ENCODE data around the gene SHKBP1.
"Not testable (repeated sequence)": the region's sequence is repeated elsewhere in the genome, so short reads cannot be mapped to it uniquely, and the experiment has no call there.

Gene SHKBP1

GRCh38 chr19:40539070-40539469 is 37.6 kb upstream of the SHKBP1 start:
- ATAC-seq, result peak; percentile 31; the same call in 1 of the 3 replicates

GRCh38 chr19:40542202-40542859 is 34.3 kb upstream of the SHKBP1 start:
- no peak for TF ChIP-seq CREB5 (CRISPR knock-in tag; IDR thresholded peaks at IDR 0.05; ENCODE audit: low read depth)
- TF ChIP-seq TCF4 (CRISPR knock-in tag; IDR thresholded peaks at IDR 0.05; ENCODE audit: borderline replicate concordance), result peak; percentile 18; the same call in 1 of the 2 replicates
- TF ChIP-seq ZFP3 (CRISPR knock-in tag; IDR thresholded peaks at IDR 0.05), result no peak
- TF ChIP-seq ARNTL (CRISPR knock-in tag; IDR thresholded peaks at IDR 0.05; ENCODE audit: borderline replicate concordance, low read depth), result no peak
- TF ChIP-seq RARB (CRISPR knock-in tag; IDR thresholded peaks at IDR 0.05), result no peak
- TF ChIP-seq ZFP30 (CRISPR knock-in tag; IDR thresholded peaks at IDR 0.05), result no peak
- TF ChIP-seq, protein P1, sequence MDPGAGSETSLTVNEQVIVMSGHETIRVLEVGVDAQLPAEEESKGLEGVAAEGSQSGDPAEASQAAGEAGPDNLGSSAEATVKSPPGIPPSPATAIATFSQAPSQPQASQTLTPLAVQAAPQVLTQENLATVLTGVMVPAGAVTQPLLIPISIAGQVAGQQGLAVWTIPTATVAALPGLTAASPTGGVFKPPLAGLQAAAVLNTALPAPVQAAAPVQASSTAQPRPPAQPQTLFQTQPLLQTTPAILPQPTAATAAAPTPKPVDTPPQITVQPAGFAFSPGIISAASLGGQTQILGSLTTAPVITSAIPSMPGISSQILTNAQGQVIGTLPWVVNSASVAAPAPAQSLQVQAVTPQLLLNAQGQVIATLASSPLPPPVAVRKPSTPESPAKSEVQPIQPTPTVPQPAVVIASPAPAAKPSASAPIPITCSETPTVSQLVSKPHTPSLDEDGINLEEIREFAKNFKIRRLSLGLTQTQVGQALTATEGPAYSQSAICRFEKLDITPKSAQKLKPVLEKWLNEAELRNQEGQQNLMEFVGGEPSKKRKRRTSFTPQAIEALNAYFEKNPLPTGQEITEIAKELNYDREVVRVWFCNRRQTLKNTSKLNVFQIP (CRISPR knock-in tag; IDR thresholded peaks at IDR 0.05; ENCODE audit: borderline replicate concordance, low read depth), result no peak
- no peak for TF ChIP-seq ZNF565 (CRISPR knock-in tag; conservative IDR thresholded peaks at IDR 0.05; ENCODE audit: low read depth)
- no peak for TF ChIP-seq ISL1 (CRISPR knock-in tag; IDR thresholded peaks at IDR 0.05)
- peak; percentile 23; the same call in 1 of the 3 replicates for ATAC-seq

More at GRCh38 chr19:40539070-40539469, 37.6 kb upstream of the SHKBP1 start:
- TF ChIP-seq, protein P2, sequence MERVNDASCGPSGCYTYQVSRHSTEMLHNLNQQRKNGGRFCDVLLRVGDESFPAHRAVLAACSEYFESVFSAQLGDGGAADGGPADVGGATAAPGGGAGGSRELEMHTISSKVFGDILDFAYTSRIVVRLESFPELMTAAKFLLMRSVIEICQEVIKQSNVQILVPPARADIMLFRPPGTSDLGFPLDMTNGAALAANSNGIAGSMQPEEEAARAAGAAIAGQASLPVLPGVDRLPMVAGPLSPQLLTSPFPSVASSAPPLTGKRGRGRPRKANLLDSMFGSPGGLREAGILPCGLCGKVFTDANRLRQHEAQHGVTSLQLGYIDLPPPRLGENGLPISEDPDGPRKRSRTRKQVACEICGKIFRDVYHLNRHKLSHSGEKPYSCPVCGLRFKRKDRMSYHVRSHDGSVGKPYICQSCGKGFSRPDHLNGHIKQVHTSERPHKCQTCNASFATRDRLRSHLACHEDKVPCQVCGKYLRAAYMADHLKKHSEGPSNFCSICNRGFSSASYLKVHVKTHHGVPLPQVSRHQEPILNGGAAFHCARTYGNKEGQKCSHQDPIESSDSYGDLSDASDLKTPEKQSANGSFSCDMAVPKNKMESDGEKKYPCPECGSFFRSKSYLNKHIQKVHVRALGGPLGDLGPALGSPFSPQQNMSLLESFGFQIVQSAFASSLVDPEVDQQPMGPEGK (CRISPR knock-in tag; IDR thresholded peaks at IDR 0.05; ENCODE audit: borderline replicate concordance), result no peak
- TF ChIP-seq SNAI2 (CRISPR knock-in tag; IDR thresholded peaks at IDR 0.05), result no peak

DNA sequence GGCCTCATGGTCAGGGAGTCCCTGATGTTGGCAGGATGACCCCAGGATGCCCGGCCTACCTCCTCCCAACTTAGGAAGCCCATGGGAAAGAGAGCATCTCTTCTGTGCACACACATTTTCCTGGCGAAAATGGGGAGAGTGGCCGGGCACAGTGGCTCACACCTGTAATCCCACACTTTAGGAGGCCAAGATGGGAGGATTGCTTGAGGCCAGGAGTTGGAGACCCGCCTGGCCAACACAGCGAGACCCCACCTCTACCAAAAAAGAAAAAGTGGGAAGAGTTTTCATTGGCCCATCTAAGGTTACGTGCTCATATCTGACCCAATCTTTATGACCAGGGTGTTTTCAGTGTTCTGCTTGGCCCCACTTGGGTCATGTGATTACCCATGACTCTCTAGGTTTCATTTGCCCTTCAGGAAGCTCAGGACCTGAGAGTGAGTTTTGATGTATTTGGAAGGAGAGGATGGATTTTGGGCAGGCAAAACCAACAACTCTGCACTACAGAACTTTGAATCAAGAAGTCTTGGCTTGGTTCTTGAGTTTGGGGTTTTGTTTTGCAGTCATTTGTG is 33.6 kb upstream of the SHKBP1 start:
- TF ChIP-seq, protein P1 (CRISPR knock-in tag; IDR thresholded peaks at IDR 0.05; ENCODE audit: borderline replicate concordance, low read depth), result no peak
- TF ChIP-seq ZNF70 (CRISPR knock-in tag; IDR thresholded peaks at IDR 0.05) (no peak), TCF4 (CRISPR knock-in tag; IDR thresholded peaks at IDR 0.05; ENCODE audit: borderline replicate concordance) (no peak), GLIS3 (CRISPR knock-in tag; IDR thresholded peaks at IDR 0.05) (no peak), ZNF565 (CRISPR knock-in tag; conservative IDR thresholded peaks at IDR 0.05; ENCODE audit: low read depth) (no peak), ARNTL (CRISPR knock-in tag; IDR thresholded peaks at IDR 0.05; ENCODE audit: borderline replicate concordance, low read depth) (no peak), CSRNP3 (CRISPR knock-in tag; IDR thresholded peaks at IDR 0.05) (no peak), ZC3H10 (CRISPR knock-in tag; IDR thresholded peaks at IDR 0.05) (no peak), ZFP3 (CRISPR knock-in tag; IDR thresholded peaks at IDR 0.05) (no peak), BACH2 (CRISPR knock-in tag; IDR thresholded peaks at IDR 0.05; ENCODE audit: borderline replicate concordance) (no peak), ZFP30 (CRISPR knock-in tag; IDR thresholded peaks at IDR 0.05) (no peak), RARB (CRISPR knock-in tag; IDR thresholded peaks at IDR 0.05) (no peak), ZNF8 (CRISPR knock-in tag; IDR thresholded peaks at IDR 0.05) (no peak), CSDC2 (CRISPR knock-in tag; IDR thresholded peaks at IDR 0.05) (no peak), PPARA (CRISPR knock-in tag; IDR thresholded peaks at IDR 0.05; ENCODE audit: borderline replicate concordance) (no peak), TOX (CRISPR knock-in tag; IDR thresholded peaks at IDR 0.05; ENCODE audit: borderline replicate concordance) (no peak), ESRRG (CRISPR knock-in tag; IDR thresholded peaks at IDR 0.05) (no peak), OSR1 (CRISPR knock-in tag; IDR thresholded peaks at IDR 0.05) (no peak)
- TF ChIP-seq, protein P2 (CRISPR knock-in tag; IDR thresholded peaks at IDR 0.05; ENCODE audit: borderline replicate concordance), result no peak
- ATAC-seq, result no peak

DNA sequence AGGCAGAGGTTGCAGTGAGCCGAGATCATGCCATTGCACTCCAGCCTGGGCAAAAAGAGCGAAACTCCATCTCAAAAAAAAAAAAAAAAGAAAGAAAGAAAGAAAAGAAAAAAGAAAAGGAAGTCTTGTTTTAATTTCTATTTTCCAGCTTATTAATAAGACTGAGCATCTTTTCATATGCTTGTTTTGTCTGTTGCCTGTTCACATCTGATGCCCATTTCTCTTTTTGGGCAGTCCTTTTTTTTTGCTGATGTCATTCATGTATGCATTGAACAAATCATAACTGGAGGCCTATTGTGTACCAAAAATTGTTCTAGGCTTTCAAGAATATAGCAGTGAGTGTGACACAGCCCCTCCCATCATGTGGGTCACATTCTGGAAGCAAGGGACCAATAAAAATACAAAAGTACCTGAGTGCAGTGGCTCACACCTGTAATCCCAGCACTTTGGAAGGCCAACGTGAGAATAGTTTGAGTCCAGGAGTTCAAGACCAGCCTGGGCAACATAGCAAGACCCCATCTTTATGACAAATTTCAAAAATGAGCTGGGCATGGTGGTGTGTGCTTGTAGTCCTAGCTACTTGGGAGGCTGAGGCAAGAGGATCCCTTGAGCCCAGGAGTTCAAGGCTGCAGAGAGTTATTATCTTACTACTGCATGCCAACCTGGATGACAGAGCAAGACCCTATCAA is 30.4 kb upstream of the SHKBP1 start:
- ATAC-seq, result not testable (repeated sequence)

DNA sequence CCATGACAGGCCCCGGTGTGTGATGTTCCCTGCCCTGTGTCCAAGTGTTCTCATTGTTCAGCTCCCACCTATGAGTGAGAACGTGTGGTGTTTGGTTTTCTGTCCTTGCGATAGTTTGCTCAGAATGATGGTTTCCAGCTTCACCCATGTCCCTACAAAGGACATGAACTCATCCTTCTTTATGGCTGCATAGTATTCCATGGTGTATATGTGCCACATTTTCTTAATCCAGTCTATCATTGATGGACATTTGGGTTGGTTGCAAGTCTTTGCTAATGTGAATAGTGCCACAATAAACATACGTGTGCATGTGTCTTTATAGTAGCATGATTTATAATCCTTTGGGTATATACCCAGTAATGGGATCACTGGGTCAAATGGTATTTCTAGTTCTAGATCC is 29.5 kb upstream of the SHKBP1 start:
- ATAC-seq, result not testable (repeated sequence)

All from SK-N-SH treated with all-trans-retinoic acid at 6 μM for 48 hours (cell line).